CD4-positive, alpha-beta T cell treated with Interleukin-15 for 4 hours (primary cell): ENCODE measurements around the gene ACTG2.
"Not testable (repeated sequence)": the region's sequence is repeated elsewhere in the genome, so short reads cannot be mapped to it uniquely, and the experiment has no call there.

Source experiments
- DNase-seq: peaks from one replicate; pipeline ENCODE4 v3.0.0-alpha.2; 2020; ENCODE audit warnings: low spot score

ACTG2 gene

GRCh38 chr2:73937103-73937885 is 44.5 kb downstream of the ACTG2 start:
- no peak for DNase-seq

GRCh38 chr2:73937899-73938298 is 45.1 kb downstream of the ACTG2 start:
- DNase-seq = no peak

GRCh38 chr2:73938718-73939352 is 46.0 kb downstream of the ACTG2 start:
- peak; percentile 19 for DNase-seq

- DNase-seq = no peak
Measured at GRCh38 chr2:73939419-73939818, 46.6 kb downstream of the ACTG2 start.

- not testable (repeated sequence) for DNase-seq
Measured at GRCh38 chr2:73940066-73940465, 47.3 kb downstream of the ACTG2 start.

GRCh38 chr2:73942664-73943063 is 49.9 kb downstream of the ACTG2 start:
- DNase-seq = no peak

- no peak for DNase-seq
Measured at GRCh38 chr2:73944714-73945113, 51.9 kb downstream of the ACTG2 start.

- no peak for DNase-seq
Measured at GRCh38 chr2:73946215-73946614, 53.4 kb downstream of the ACTG2 start.

- no peak for DNase-seq
Measured at GRCh38 chr2:73946666-73947065, 53.9 kb downstream of the ACTG2 start.

- no peak for DNase-seq
Measured at GRCh38 chr2:73947412-73948018, 54.7 kb downstream of the ACTG2 start.

GRCh38 chr2:73949802-73950201 is 57.0 kb downstream of the ACTG2 start:
- no peak for DNase-seq

- DNase-seq = no peak
Measured at GRCh38 chr2:73952499-73953446, 60.0 kb downstream of the ACTG2 start.

GRCh38 chr2:73956218-73956865 is 63.5 kb downstream of the ACTG2 start:
- no peak for DNase-seq

- no peak for DNase-seq
Measured at GRCh38 chr2:73961274-73961673, 68.5 kb downstream of the ACTG2 start.

- DNase-seq = no peak
Measured at GRCh38 chr2:73961823-73962615, 69.2 kb downstream of the ACTG2 start.

GRCh38 chr2:73962798-73963197 is 70.0 kb downstream of the ACTG2 start:
- DNase-seq = no peak

- no peak for DNase-seq
Measured at GRCh38 chr2:73963385-73964120, 70.7 kb downstream of the ACTG2 start.

GRCh38 chr2:73964223-73964622 is 71.4 kb downstream of the ACTG2 start:
- DNase-seq = no peak

- DNase-seq = no peak
Measured at GRCh38 chr2:73965053-73965452, 72.2 kb downstream of the ACTG2 start.

- no peak for DNase-seq
Measured at GRCh38 chr2:73968357-73968937, 75.6 kb downstream of the ACTG2 start.
